Breast epithelium (tissue), 3 donors: ENCODE results near the gene ANK2.

Source experiments
- CTCF ChIP-seq, 3 donors: fragments of 450-650 bp; IDR thresholded peaks; one replicate each; pipeline ENCODE4 v1.5.1; 2016 to 2017; ENCODE audit warnings: antibody characterized with exemption in 3 of 3, mild to moderate bottlenecking in 3 of 3, moderate library complexity in 3 of 3
- POLR2A ChIP-seq: fragments of 450-650 bp; IDR thresholded peaks from one replicate; pipeline ENCODE4 v1.6.1; 2016; ENCODE audit warnings: antibody characterized with exemption, mild to moderate bottlenecking, moderate library complexity
- POLR2AphosphoS5 ChIP-seq, 3 donors: sonication (generic); formaldehyde crosslinking; IDR thresholded peaks; one replicate each; pipeline ENCODE4 v1.6.1; 2017; ENCODE audit warnings: antibody characterized with exemption in 3 of 3

- no peak for TF ChIP-seq CTCF (IDR thresholded peaks at IDR 0.05)
- no peak for TF ChIP-seq POLR2AphosphoS5 (IDR thresholded peaks at IDR 0.05)
- no peak for TF ChIP-seq POLR2A
Observed at GRCh38 chr4:113006632-113007031, 42.8 kb upstream of the ANK2 start.
